ENCODE results near the gene BBIP1.
A peak's percentile ranks its signal among the peaks of the same experiment; 100 is the strongest.

BBIP1 gene

DNA sequence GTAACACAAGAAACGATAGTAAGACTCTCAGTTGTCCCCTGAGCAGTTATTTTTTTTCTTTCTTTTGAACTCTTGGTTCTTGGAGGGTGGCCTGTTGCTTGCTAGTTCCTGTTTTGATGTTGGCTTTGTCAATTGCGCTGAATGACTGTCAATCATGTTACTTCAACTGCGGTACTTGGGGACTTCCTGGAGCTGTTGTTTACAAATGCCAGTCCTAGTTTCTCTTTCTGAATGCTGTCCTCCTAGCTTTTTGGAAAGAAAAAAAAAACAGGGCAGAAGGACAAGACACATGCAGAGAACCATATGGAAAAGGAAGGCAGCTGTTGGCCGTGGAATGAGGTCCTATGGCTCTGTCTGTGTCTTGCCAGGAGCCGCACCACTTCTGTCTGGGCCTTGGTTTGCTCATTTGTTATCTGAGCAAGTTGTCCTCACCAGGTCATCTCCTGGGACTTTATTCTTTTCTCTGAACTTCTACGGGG is 54.3 kb downstream of the BBIP1 start:
- H3K27ac ChIP-seq (ENCODE audit: low read depth, low read length), result peak overlapping the region; percentile 87
- H3K27me3 ChIP-seq (ENCODE audit: control insufficient read depth in 1 of 2, insufficient read depth in 2 of 2, low read length in 2 of 2), result no peaks in the 10 kb centered on the region
- H3K36me3 ChIP-seq (ENCODE audit: control insufficient read depth in 1 of 2, insufficient read depth in 2 of 2, low read length in 2 of 2), result no peaks in the 10 kb centered on the region
- H3K4me3 ChIP-seq (ENCODE audit: low read depth in 1 of 2, low read length in 2 of 2), result peak overlapping the region; percentile 40 to 50
- no peaks in the 10 kb centered on the region for H3K9me3 ChIP-seq (ENCODE audit: control insufficient read depth in 1 of 2, low read length in 2 of 2)
- H3K9ac ChIP-seq (ENCODE audit: low read depth in 1 of 2, low read length in 2 of 2), result peak overlapping the region; percentile 43 to 59
- peaks cover 53 to 85% of the 10 kb centered on the region in 2 donors for H3K4me1 ChIP-seq (ENCODE audit: control insufficient read depth in 1 of 2, insufficient read depth in 2 of 2, low read length in 2 of 2)

DNA sequence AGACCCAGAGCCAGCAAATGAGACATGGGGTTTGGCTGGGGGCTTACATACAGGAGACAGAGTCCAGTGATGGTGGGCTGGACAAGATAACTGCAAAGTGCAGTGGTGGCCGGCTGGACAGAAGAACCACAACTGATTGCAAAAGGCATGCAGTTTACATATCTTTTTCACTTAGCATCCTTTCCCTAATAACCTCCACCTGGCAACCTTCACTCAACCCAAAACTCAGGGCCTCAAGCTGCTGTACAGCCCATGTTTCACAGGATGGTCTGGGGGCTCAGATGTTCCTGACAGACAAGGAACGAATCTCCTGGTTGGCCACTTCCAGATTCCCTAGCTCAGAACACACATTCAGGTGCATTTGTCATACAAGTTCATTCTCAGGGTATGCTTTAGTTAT is 55.0 kb downstream of the BBIP1 start:
- Histone ChIP-seq H3K4me1 (ENCODE audit: control insufficient read depth in 1 of 2, insufficient read depth in 2 of 2, low read length in 2 of 2) (peaks cover 60 to 86% of the 10 kb centered on the region in 2 donors), H3K9me3 (ENCODE audit: control insufficient read depth in 1 of 2, low read length in 2 of 2) (no peaks in the 10 kb centered on the region), H3K36me3 (ENCODE audit: control insufficient read depth in 1 of 2, insufficient read depth in 2 of 2, low read length in 2 of 2) (no peaks in the 10 kb centered on the region), H3K4me3 (ENCODE audit: low read depth in 1 of 2, low read length in 2 of 2) (no peak overlapping the region), H3K27me3 (ENCODE audit: control insufficient read depth in 1 of 2, insufficient read depth in 2 of 2, low read length in 2 of 2) (no peaks in the 10 kb centered on the region), H3K27ac (ENCODE audit: low read depth, low read length) (peak overlapping the region; percentile 35), H3K9ac (ENCODE audit: low read depth in 1 of 2, low read length in 2 of 2) (no peak overlapping the region)

- Histone ChIP-seq H3K36me3 (ENCODE audit: control insufficient read depth in 1 of 2, insufficient read depth in 2 of 2, low read length in 2 of 2) (no peaks in the 10 kb centered on the region), H3K9ac (ENCODE audit: low read depth in 1 of 2, low read length in 2 of 2) (no peak overlapping the region), H3K27me3 (ENCODE audit: control insufficient read depth in 1 of 2, insufficient read depth in 2 of 2, low read length in 2 of 2) (no peaks in the 10 kb centered on the region), H3K27ac (ENCODE audit: low read depth, low read length) (no peak overlapping the region), H3K4me1 (ENCODE audit: control insufficient read depth in 1 of 2, insufficient read depth in 2 of 2, low read length in 2 of 2) (peaks cover 66 to 84% of the 10 kb centered on the region in 2 donors), H3K4me3 (ENCODE audit: low read depth in 1 of 2, low read length in 2 of 2) (no peak overlapping the region), H3K9me3 (ENCODE audit: control insufficient read depth in 1 of 2, low read length in 2 of 2) (no peaks in the 10 kb centered on the region)
Measured at GRCh38 chr10:110863361-110863760, 55.6 kb downstream of the BBIP1 start.

- no peak overlapping the region for H3K9ac ChIP-seq (ENCODE audit: low read depth in 1 of 2, low read length in 2 of 2)
- no peaks in the 10 kb centered on the region for H3K27me3 ChIP-seq (ENCODE audit: control insufficient read depth in 1 of 2, insufficient read depth in 2 of 2, low read length in 2 of 2)
- no peak overlapping the region for H3K27ac ChIP-seq (ENCODE audit: low read depth, low read length)
- H3K36me3 ChIP-seq (ENCODE audit: control insufficient read depth in 1 of 2, insufficient read depth in 2 of 2, low read length in 2 of 2), result no peaks in the 10 kb centered on the region
- H3K4me1 ChIP-seq (ENCODE audit: control insufficient read depth in 1 of 2, insufficient read depth in 2 of 2, low read length in 2 of 2), result peaks cover 70 to 84% of the 10 kb centered on the region in 2 donors
- H3K4me3 ChIP-seq (ENCODE audit: low read depth in 1 of 2, low read length in 2 of 2), result no peak overlapping the region
- no peaks in the 10 kb centered on the region for H3K9me3 ChIP-seq (ENCODE audit: control insufficient read depth in 1 of 2, low read length in 2 of 2)
Measured at GRCh38 chr10:110862961-110863360, 56.0 kb downstream of the BBIP1 start.

DNA sequence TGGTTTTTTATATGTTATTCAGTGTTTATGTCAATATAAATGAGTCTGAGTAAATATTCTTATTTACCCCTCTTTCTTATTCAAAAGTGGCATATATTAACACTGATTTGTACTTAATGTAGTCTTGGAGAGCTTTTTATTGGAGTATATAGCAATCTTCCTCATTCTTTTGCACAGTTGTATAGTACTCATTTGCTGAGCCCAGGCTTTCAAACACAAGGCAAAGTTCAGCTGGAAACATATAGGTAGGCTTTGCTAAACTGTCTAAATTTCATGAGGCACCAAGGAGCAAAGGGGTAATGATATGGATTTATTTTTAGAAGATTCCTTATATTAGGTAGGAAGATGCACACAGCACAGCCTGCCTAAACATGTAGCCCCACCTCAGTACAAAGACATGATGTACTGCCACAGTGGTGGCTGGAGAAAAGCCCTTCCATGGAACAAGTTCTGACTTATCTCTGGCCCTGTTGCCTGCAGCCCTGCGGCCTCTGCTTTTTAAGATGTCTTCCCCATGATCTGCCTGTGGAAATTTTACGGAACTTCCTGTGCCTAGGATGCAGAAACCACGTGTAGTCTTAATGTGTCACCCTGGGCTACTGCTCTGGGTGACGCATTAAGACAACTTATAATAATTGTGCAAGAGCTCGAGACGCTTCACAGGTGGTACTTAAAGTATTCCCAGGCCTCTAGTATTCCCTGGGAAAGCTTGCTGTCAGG is 56.9 kb downstream of the BBIP1 start:
- Histone ChIP-seq H3K9me3 (ENCODE audit: control insufficient read depth in 1 of 2, low read length in 2 of 2) (no peaks in the 10 kb centered on the region), H3K27ac (ENCODE audit: low read depth, low read length) (no peak overlapping the region)

GRCh38 chr10:110861476-110861875 is 57.5 kb downstream of the BBIP1 start:
- no peaks in the 10 kb centered on the region for H3K36me3 ChIP-seq (ENCODE audit: control insufficient read depth in 1 of 2, insufficient read depth in 2 of 2, low read length in 2 of 2)
- peak overlapping the region; percentile 64 for H3K27ac ChIP-seq (ENCODE audit: low read depth, low read length)
- H3K4me1 ChIP-seq (ENCODE audit: control insufficient read depth in 1 of 2, insufficient read depth in 2 of 2, low read length in 2 of 2), result peaks cover 73 to 78% of the 10 kb centered on the region in 2 donors
- no peaks in the 10 kb centered on the region for H3K27me3 ChIP-seq (ENCODE audit: control insufficient read depth in 1 of 2, insufficient read depth in 2 of 2, low read length in 2 of 2)
- H3K4me3 ChIP-seq (ENCODE audit: low read depth in 1 of 2, low read length in 2 of 2), result no peak overlapping the region
- no peaks in the 10 kb centered on the region for H3K9me3 ChIP-seq (ENCODE audit: control insufficient read depth in 1 of 2, low read length in 2 of 2)
- H3K9ac ChIP-seq (ENCODE audit: low read depth in 1 of 2, low read length in 2 of 2), result peak overlapping the region; percentile 51 to 67

More for the DNA sequence above, 56.9 kb downstream of the BBIP1 start:
- peak overlapping the region in 1 of 2 donors; percentile 0 for H3K9ac ChIP-seq (ENCODE audit: low read depth in 1 of 2, low read length in 2 of 2)
- H3K36me3 ChIP-seq (ENCODE audit: control insufficient read depth in 1 of 2, insufficient read depth in 2 of 2, low read length in 2 of 2), result no peaks in the 10 kb centered on the region
- no peak overlapping the region for H3K4me3 ChIP-seq (ENCODE audit: low read depth in 1 of 2, low read length in 2 of 2)
- no peaks in the 10 kb centered on the region for H3K27me3 ChIP-seq (ENCODE audit: control insufficient read depth in 1 of 2, insufficient read depth in 2 of 2, low read length in 2 of 2)
- peaks cover 78 to 84% of the 10 kb centered on the region in 2 donors for H3K4me1 ChIP-seq (ENCODE audit: control insufficient read depth in 1 of 2, insufficient read depth in 2 of 2, low read length in 2 of 2)

DNA sequence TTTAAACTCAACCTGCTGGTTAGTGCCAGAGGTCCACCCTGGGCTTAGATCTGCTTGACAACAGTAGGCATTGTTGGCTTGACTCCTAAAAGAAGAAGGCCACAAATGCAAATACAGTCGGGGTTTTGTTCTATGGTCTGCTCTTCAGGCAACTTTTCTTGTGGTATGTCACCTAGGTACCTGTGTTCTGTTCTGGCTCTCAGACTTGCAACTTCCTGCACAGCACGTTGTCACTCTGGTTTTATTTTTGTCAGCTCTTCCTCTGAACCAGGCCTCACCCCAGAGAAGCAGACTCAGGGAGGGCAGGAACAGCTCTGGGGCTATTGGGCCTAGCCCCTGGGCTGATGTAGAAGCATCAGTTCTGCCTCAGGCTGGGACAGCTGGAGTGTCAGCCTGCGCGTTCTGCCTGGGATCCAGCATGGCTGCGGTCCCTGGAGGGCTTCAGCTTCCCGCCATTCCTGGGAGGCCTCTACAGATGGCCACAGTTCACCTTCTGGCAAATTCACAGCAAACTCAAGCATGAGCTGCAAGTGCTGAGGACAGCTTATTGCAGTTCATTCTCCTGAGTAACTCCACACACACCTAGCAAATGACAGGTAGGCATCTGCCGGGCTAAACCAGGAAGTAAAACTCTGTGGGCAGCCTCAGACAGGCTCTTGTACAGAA is 58.3 kb downstream of the BBIP1 start:
- Histone ChIP-seq H3K9ac (ENCODE audit: low read depth in 1 of 2, low read length in 2 of 2) (peak overlapping the region; percentile 51 to 67), H3K27ac (ENCODE audit: low read depth, low read length) (peak overlapping the region; percentile 64), H3K4me3 (ENCODE audit: low read depth in 1 of 2, low read length in 2 of 2) (peak overlapping the region in 1 of 2 donors; percentile 24), H3K9me3 (ENCODE audit: control insufficient read depth in 1 of 2, low read length in 2 of 2) (no peaks in the 10 kb centered on the region), H3K36me3 (ENCODE audit: control insufficient read depth in 1 of 2, insufficient read depth in 2 of 2, low read length in 2 of 2) (no peaks in the 10 kb centered on the region), H3K27me3 (ENCODE audit: control insufficient read depth in 1 of 2, insufficient read depth in 2 of 2, low read length in 2 of 2) (no peaks in the 10 kb centered on the region), H3K4me1 (ENCODE audit: control insufficient read depth in 1 of 2, insufficient read depth in 2 of 2, low read length in 2 of 2) (peaks cover 68 to 71% of the 10 kb centered on the region in 2 donors)

GRCh38 chr10:110859973-110860376 is 59.0 kb downstream of the BBIP1 start:
- H3K9ac ChIP-seq (ENCODE audit: low read depth in 1 of 2, low read length in 2 of 2), result peak overlapping the region; percentile 57 to 67
- H3K27me3 ChIP-seq (ENCODE audit: control insufficient read depth in 1 of 2, insufficient read depth in 2 of 2, low read length in 2 of 2), result no peaks in the 10 kb centered on the region
- peak overlapping the region; percentile 64 for H3K27ac ChIP-seq (ENCODE audit: low read depth, low read length)
- no peaks in the 10 kb centered on the region for H3K36me3 ChIP-seq (ENCODE audit: control insufficient read depth in 1 of 2, insufficient read depth in 2 of 2, low read length in 2 of 2)
- peak overlapping the region in 1 of 2 donors; percentile 33 for H3K4me3 ChIP-seq (ENCODE audit: low read depth in 1 of 2, low read length in 2 of 2)
- peaks cover 62 to 68% of the 10 kb centered on the region in 2 donors for H3K4me1 ChIP-seq (ENCODE audit: control insufficient read depth in 1 of 2, insufficient read depth in 2 of 2, low read length in 2 of 2)
- H3K9me3 ChIP-seq (ENCODE audit: control insufficient read depth in 1 of 2, low read length in 2 of 2), result no peaks in the 10 kb centered on the region

DNA sequence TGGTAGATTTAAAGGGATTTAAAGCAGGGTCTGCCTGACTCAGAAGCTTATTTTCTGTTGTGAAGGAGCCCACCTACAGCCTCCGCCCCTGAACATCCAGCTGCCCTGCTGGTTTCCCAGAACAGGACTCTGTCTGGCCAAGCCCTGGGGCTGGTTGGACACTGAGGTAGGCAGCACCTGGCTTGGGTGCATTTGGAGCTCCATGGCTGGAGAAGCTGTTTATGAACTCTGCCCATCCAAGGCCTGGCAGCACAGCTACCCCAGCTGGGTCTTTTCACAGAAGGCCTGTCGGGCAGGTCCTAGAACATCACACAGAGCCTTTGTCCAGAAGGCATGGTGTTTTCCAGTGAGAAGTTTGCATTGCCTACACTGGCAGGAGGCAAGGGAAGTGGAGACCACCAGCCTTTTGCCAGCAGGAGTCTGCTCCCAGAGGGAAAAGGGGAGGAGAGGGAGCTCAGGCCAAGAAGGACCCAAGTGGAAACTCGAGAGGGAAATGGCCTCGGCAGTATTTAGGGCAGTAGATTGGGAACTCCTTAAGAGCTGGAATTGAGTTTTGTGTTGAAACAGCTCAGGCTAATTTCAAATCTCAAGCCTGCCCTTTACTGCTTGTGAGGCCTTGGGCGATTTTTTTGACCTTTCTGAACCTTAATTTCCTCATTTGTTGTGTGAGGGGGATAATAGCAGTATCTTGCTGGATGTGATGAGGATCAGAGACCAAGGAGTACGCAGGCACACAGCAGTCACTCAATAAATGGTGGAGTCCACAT is 59.6 kb downstream of the BBIP1 start:
- H3K27ac ChIP-seq (ENCODE audit: low read depth, low read length), result peak overlapping the region; percentile 78
- peaks cover 59 to 68% of the 10 kb centered on the region in 2 donors for H3K4me1 ChIP-seq (ENCODE audit: control insufficient read depth in 1 of 2, insufficient read depth in 2 of 2, low read length in 2 of 2)
- H3K9me3 ChIP-seq (ENCODE audit: control insufficient read depth in 1 of 2, low read length in 2 of 2), result no peaks in the 10 kb centered on the region
- no peaks in the 10 kb centered on the region for H3K27me3 ChIP-seq (ENCODE audit: control insufficient read depth in 1 of 2, insufficient read depth in 2 of 2, low read length in 2 of 2)
- H3K9ac ChIP-seq (ENCODE audit: low read depth in 1 of 2, low read length in 2 of 2), result peak overlapping the region; percentile 57 to 67
- no peaks in the 10 kb centered on the region for H3K36me3 ChIP-seq (ENCODE audit: control insufficient read depth in 1 of 2, insufficient read depth in 2 of 2, low read length in 2 of 2)
- H3K4me3 ChIP-seq (ENCODE audit: low read depth in 1 of 2, low read length in 2 of 2), result peak overlapping the region; percentile 9 to 33

All from duodenal mucosa (tissue), 2 donors.